SKM-1 treated with dmso at 0.1 percent for 144 hours (cell line): ENCODE measurements around the gene DNAJB12.
"Not testable (repeated sequence)": the region's sequence is repeated elsewhere in the genome, so short reads cannot be mapped to it uniquely, and the experiment has no call there.

Experiments used
- DNase-seq: peaks from one replicate; lab custom pipeline; 2025; ENCODE audit not compliant: unreplicated experiment; lab: John Stamatoyannopoulos, UW

The DNAJB12 gene

GRCh38 chr10:72354356-72355213, at the start of gene DNAJB12:
Gene DNAJB12, minus strand, starts transcription at chr10:72354919. Its CDS starts 22 bp downstream, at chr10:72354897.
- DNase-seq = peak; percentile 80

DNA sequence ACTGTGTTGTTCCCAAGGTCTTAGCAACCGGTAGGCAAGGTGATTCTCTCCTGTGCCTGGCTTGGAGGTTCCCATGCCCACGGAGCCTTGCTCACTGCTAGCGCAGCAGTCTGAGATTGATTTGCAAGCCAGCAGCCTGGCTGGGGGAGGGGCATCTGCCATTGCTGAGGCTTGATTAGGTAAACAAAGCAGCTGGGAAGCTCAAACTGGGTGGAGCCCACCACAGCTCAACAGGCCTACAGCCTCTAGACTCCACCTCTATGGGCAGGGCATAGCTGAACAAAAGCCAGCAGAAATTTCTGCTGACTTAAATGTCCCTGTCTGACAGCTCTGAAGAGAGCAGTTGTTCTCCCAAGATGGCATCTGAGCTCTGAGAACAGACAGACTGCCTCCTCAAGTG, 40.9 kb upstream of the DNAJB12 start:
- not testable (repeated sequence) for DNase-seq

GRCh38 chr10:72392571-72392970, 37.9 kb upstream of the DNAJB12 start:
- DNase-seq = peak; percentile 8

- no peak for DNase-seq
These were observed 36.0 kb upstream of the DNAJB12 start for GRCh38 chr10:72390764-72391163.

- no peak for DNase-seq
These were observed 35.0 kb upstream of the DNAJB12 start for GRCh38 chr10:72389716-72390115.

- no peak for DNase-seq
These were observed 34.3 kb upstream of the DNAJB12 start for GRCh38 chr10:72389014-72389413.

DNA sequence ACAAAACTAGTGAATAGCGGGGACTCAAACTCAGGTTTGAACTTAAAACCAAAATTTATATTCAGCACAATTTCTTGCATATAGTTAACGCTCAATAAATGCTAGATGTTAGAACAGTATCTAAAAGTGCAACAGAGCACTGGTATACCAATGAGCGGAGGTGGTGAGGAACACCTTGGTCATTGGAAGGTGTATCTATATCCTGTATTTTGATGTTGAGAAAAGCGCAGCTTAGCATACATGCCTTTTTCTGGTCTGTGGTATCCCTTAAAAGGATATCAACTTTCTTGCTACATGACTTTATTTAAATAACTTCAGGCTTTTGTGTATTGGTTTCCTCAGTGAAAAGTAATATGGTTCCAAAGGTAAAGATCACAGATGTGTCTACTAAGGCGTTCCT, 33.3 kb upstream of the DNAJB12 start:
- no peak for DNase-seq

- DNase-seq = no peak
These were observed 32.3 kb upstream of the DNAJB12 start for GRCh38 chr10:72386916-72387586.

DNA sequence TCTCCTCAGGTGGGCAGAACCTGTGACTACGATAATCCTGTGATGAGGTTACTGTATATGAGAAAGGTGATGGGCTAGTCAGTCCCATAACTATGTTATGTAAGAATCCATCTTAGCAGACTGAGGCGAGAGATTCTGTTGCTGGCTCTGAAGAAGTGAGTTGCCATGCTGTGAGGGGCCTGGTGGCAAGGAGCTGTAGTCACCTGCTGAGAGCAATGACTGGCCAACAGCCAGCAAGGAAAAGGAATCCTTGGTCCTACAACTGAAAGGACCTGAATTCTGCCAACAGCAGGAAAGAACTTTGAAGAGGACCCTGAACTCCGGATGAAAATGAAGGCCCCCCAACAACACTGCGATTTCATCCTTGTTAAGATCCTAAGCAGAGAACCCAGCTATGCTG, 31.0 kb upstream of the DNAJB12 start:
- no peak for DNase-seq

- not testable (repeated sequence) for DNase-seq
These were observed 30.3 kb upstream of the DNAJB12 start for GRCh38 chr10:72384982-72385381.

GRCh38 chr10:72379776-72380175, 25.1 kb upstream of the DNAJB12 start:
- DNase-seq = no peak

- DNase-seq = no peak
These were observed 24.3 kb upstream of the DNAJB12 start for GRCh38 chr10:72379062-72379461.

- DNase-seq = no peak
These were observed 20.9 kb upstream of the DNAJB12 start for GRCh38 chr10:72375585-72375984.

- DNase-seq = no peak
These were observed 20.5 kb upstream of the DNAJB12 start for GRCh38 chr10:72375173-72375572.

DNA sequence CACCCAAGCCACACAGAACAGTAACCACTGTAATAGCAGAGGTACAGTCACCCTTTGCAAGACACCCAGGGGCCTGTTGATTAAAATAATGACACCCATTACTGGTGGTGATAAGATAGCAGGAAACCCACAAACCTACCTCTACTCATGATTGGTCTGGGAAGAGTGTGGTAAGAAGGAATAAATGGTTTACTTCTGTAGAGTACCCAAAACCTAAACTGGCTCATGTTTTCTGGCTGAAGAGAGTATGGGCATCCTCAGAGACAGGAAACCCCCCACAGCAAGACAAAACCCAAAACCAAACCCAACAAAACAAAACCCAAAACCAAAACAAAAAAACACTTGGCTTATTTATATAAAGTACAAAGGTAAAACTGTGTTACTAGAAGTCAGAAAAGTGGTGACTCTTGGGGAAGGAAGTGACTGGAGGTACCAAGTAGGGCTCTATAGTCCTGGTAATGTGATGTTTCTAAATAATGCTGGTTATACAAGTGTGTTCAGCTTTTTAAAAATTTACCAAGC, 15.5 kb upstream of the DNAJB12 start:
- no peak for DNase-seq

DNA sequence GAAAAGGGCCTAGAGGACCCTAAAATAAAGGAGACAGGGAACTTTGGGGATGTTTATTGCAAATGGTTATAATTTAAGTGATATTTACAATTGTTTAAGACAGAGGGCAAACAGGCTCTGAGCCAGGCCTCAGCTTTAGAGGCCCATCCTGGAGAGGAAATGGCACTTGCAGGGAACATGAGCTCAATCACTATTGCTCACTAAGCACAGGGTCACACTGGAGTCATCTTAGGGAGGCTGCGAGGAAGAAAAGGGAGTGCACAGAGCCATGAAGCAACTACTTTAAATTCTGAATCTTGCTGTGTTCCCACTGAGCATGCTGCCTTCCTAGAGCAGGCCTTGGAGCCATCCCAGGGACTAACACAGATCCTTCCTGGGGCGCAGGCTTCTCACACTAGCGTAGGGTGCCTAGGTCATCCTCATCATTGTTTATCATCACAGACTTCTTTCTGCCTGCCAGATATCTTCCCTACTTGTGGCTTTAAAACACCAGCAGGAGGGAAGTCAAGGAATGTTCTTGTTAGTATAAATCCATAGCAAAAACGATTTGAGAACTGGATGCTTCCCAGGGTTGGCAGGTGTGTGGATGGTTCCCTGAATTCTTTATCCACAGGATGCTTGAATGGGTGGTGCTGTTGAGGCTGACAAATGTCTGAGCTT, 12.7 kb upstream of the DNAJB12 start:
- no peak for DNase-seq

GRCh38 chr10:72365106-72365895, 10.6 kb upstream of the DNAJB12 start:
- no peak for DNase-seq

GRCh38 chr10:72364239-72364777, 9.6 kb upstream of the DNAJB12 start:
- DNase-seq = peak; percentile 94

DNA sequence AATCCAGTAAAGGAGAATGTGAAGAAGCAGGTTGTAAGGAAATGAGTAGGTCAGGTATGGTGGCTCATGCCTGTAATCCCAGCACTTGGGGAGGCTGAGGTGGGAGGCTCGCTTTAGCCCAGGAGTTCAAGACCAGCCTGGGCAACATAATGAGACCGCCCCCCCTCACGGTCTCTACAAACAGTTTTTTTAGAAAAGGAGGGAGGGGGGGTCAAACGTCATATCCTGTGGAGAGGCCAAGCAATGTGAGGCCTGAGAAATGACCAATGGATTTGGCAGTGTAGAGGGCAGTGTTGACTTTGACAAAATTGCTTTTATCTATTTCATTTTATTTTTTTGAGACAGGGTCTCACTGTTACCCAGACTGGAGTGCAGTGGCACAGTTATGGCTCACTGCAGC, 2.3 kb upstream of the DNAJB12 start:
- no peak for DNase-seq

- no peak for DNase-seq
These were observed 1.4 kb upstream of the DNAJB12 start for GRCh38 chr10:72356115-72356514.

GRCh38 chr10:72355214-72355555, 466 bp upstream of the DNAJB12 start:
- DNase-seq = no peak
